Karpas-422 (cell line): Measurements from ENCODE around the gene ZNF592. TPM values are rescaled to one million over a fixed set of nuclear protein-coding genes. Genes with fewer than 3 reads are reported as not detected.

Experiments
- DNase-seq: peaks from one replicate; pipeline ENCODE4 v3.0.0-alpha.2; 2015
- H2AFZ ChIP-seq: fragments of 200-600 bp; sonication (generic); 2 replicates; pipeline ENCODE4 v1.6.1; 2014; ENCODE audit warnings: antibody characterized with exemption, low read length, mixed read lengths
- H3K27ac ChIP-seq: fragments of 200-600 bp; sonication (generic); 2 replicates; pipeline ENCODE4 v1.5.1; 2014; ENCODE audit warnings: mild to moderate bottlenecking, low read length, moderate library complexity
- H3K27me3 ChIP-seq: fragments of 200-600 bp; sonication (generic); 2 replicates; pipeline ENCODE4 v1.6.1; 2014; ENCODE audit warnings: low read length, mixed read lengths
- H3K36me3 ChIP-seq: fragments of 200-600 bp; sonication (generic); 2 replicates; pipeline ENCODE4 v1.6.1; 2014; ENCODE audit warnings: low read length, mixed read lengths; ENCODE audit not compliant: insufficient read depth
- H3K4me1 ChIP-seq: fragments of 200-600 bp; sonication (generic); 2 replicates; pipeline ENCODE4 v1.6.1; 2014; ENCODE audit warnings: mild to moderate bottlenecking, low read length, mixed read lengths
- H3K4me2 ChIP-seq: fragments of 200-600 bp; sonication (generic); 2 replicates; pipeline ENCODE4 v1.6.1; 2014; ENCODE audit warnings: low read length, low read depth, mild to moderate bottlenecking; ENCODE audit not compliant: poor library complexity, severe bottlenecking
- H3K4me3 ChIP-seq: fragments of 200-600 bp; sonication (generic); 2 replicates; pipeline ENCODE4 v1.5.1; 2014; ENCODE audit warnings: mild to moderate bottlenecking, antibody characterized with exemption, low read length, mixed read lengths
- H3K79me2 ChIP-seq: fragments of 200-600 bp; sonication (generic); 2 replicates; pipeline ENCODE4 v1.6.1; 2014; ENCODE audit warnings: mild to moderate bottlenecking, low read length, mixed read lengths
- H3K9ac ChIP-seq: fragments of 200-600 bp; sonication (generic); 2 replicates; pipeline ENCODE4 v1.6.0; 2014; ENCODE audit warnings: low read length
- H3K9me2 ChIP-seq: fragments of 200-600 bp; sonication (generic), shearing (Covaris generic); replicated peaks from 2 replicates; pipeline ENCODE4 v1.6.0; 2014; ENCODE audit warnings: mild to moderate bottlenecking, low read length, moderate library complexity; ENCODE audit not compliant: insufficient read depth
- H3K9me3 ChIP-seq: fragments of 300-700, 200-600 bp; sonication (generic); 2 replicates; pipeline ENCODE4 v1.6.1; 2014; ENCODE audit warnings: low read length, mixed read lengths
- H4K20me1 ChIP-seq: fragments of 200-600 bp; sonication (generic); 2 replicates; pipeline ENCODE4 v1.6.1; 2014; ENCODE audit warnings: mild to moderate bottlenecking, antibody characterized with exemption, low read length, low read depth; ENCODE audit not compliant: insufficient read depth
- total RNA-seq: library from RNA; depleted of rRNA; stranded (reverse); fragments of >200 nt; shearing (Covaris generic); gene quantifications from 2 replicates; pipeline ENCODE4 v1.2.3, GENCODE V29; 2014; ENCODE audit warnings: low replicate concordance

The ZNF592 gene
- total RNA-seq, 1 experiment from 2014 or later, result 15.5 TPM

DNA sequence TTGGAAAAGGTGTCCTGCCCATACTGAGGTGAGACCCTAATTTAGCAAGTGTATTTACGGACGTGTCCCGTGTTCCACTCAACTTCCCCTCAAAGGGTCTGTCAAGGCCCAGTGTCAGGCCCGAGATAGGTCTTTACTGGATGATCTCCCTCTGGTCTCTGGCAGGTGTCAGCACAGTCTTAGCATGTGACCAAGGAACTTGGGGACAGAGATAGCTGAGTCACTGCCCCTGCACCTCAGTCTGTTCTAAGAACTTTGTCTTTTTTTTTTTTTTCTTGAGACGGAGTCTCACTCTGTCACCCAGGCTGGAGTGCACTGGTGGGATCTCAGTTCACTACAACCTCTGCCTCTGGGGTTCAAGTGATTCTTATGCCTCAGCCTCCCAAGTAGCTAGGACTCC lies 36.7 kb downstream of the ZNF592 start:
- no peaks in the 10 kb centered on the region for H3K27me3 ChIP-seq
- no peak overlapping the region for H2AFZ ChIP-seq
- H3K4me1 ChIP-seq, result peaks cover 7% of the 10 kb centered on the region; the same call in 1 of the 2 replicates
- peaks cover 24% of the 10 kb centered on the region for H3K36me3 ChIP-seq
- H3K27ac ChIP-seq, result no peak overlapping the region
- no peaks in the 10 kb centered on the region for H3K9me3 ChIP-seq
- H4K20me1 ChIP-seq, result peaks cover 8% of the 10 kb centered on the region
- no peaks in the 10 kb centered on the region for H3K9me2 ChIP-seq
- H3K4me2 ChIP-seq, result no peak overlapping the region
- no peak overlapping the region for H3K9ac ChIP-seq
- no peak overlapping the region for H3K4me3 ChIP-seq
- H3K79me2 ChIP-seq, result peaks cover 91% of the 10 kb centered on the region
- DNase-seq, result no peak

DNA sequence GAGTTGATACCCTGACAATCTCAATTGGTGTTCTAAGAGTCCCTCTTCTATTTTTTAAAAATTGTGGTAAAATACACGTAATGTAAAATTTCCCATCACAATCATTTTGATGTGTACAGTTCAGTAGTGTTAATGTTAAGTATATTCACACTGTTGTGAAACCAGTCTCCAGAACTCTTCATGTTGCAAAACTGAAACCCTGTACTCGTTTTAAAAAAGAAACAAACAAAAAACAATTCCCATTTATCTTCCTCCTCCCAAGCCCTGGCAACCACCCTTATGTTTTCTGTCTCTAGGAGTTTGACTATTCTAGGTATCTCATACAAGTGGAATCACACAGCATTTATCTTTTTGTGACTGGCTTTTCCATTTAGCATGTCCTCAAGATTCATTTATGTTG lies 40.1 kb downstream of the ZNF592 start:
- H3K9me3 ChIP-seq, result no peaks in the 10 kb centered on the region
- peaks cover 7% of the 10 kb centered on the region; the same call in 1 of the 2 replicates for H3K4me1 ChIP-seq
- no peak overlapping the region for H3K9ac ChIP-seq
- H3K79me2 ChIP-seq, result peaks cover 73% of the 10 kb centered on the region
- no peak overlapping the region for H3K27ac ChIP-seq
- no peaks in the 10 kb centered on the region for H3K9me2 ChIP-seq
- peaks cover 12% of the 10 kb centered on the region for H4K20me1 ChIP-seq
- no peaks in the 10 kb centered on the region for H3K27me3 ChIP-seq
- H3K4me2 ChIP-seq, result no peak overlapping the region
- DNase-seq, result no peak
- H3K4me3 ChIP-seq, result no peak overlapping the region
- peaks cover 14% of the 10 kb centered on the region for H3K36me3 ChIP-seq
- no peak overlapping the region for H2AFZ ChIP-seq

DNA sequence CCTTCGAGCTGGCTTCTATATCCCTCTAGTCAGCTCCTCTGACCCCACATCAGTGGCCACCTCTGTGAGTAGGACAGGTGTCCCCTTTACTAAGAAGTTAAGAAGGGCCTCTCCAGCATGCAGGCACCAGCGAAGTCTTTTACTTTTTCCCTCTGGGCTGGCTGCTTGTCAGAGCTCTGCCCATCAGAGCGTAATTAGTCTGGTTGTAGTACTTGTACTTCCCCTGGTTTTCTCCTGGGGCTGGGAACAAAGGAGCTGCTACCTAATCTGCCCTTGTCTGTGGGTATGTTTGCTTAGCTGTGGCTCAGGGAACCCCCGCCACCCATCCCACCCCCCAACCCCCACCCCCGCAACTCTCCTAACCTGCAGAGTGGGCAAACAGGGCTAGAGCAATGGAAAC lies 41.4 kb downstream of the ZNF592 start:
- Histone ChIP-seq H3K27me3 (no peaks in the 10 kb centered on the region), H3K4me1 (peaks cover 7% of the 10 kb centered on the region; the same call in 1 of the 2 replicates), H3K9ac (no peak overlapping the region), H3K4me3 (no peak overlapping the region), H3K4me2 (no peak overlapping the region), H3K9me3 (no peaks in the 10 kb centered on the region), H2AFZ (no peak overlapping the region), H3K79me2 (peaks cover 63% of the 10 kb centered on the region), H3K27ac (no peak overlapping the region), H3K9me2 (no peaks in the 10 kb centered on the region), H3K36me3 (peaks cover 13% of the 10 kb centered on the region), H4K20me1 (peaks cover 12% of the 10 kb centered on the region)
- DNase-seq, result no peak

DNA sequence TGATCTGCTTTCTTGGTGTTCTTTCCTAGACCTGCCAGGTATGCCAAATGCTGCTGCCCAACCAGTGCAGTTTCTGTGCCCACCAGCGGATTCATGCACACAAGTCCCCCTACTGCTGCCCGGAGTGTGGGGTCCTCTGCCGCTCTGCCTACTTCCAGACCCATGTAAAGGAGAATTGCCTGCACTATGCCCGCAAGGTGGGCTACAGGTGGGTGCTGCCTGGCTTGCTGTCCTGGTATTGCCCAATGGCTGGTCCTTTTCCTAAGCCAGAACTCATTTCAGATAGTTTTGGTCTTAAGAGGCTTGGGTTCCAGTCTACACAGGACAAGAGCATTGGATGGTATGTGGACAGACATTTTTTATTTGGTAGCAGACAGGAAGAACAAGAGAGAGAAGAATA lies 42.3 kb downstream of the ZNF592 start:
- no peak overlapping the region for H3K27ac ChIP-seq
- H3K4me3 ChIP-seq, result no peak overlapping the region
- H3K9me3 ChIP-seq, result no peaks in the 10 kb centered on the region
- H3K79me2 ChIP-seq, result peaks cover 61% of the 10 kb centered on the region
- H3K27me3 ChIP-seq, result no peaks in the 10 kb centered on the region
- no peaks in the 10 kb centered on the region for H3K9me2 ChIP-seq
- no peak for DNase-seq
- H4K20me1 ChIP-seq, result peaks cover 12% of the 10 kb centered on the region
- H3K9ac ChIP-seq, result no peak overlapping the region
- peaks cover 7% of the 10 kb centered on the region; the same call in 1 of the 2 replicates for H3K4me1 ChIP-seq
- no peak overlapping the region for H2AFZ ChIP-seq
- peaks cover 13% of the 10 kb centered on the region for H3K36me3 ChIP-seq
- no peak overlapping the region for H3K4me2 ChIP-seq

DNA sequence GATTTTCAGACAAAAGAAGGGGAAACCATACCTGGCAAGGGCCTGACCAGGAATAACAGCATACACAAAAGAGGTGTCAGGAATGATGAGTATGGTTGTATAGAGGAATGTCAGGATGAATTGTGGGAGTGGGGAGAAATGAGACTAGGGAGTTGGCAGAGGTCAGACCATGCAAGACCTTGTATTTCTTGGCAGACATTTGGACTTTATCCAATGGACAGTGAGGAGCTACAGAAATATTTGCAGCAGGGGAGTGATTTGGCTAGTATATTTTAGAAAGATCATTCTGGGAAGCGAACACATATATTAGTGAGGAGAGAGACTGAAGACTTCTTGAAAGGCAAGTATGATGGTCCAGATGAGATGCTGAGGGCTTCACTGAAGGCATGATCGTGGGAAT lies 43.4 kb downstream of the ZNF592 start:
- no peak for DNase-seq
- H3K27me3 ChIP-seq, result no peaks in the 10 kb centered on the region
- peaks cover 52% of the 10 kb centered on the region for H3K79me2 ChIP-seq
- H3K4me1 ChIP-seq, result peaks cover 7% of the 10 kb centered on the region; the same call in 1 of the 2 replicates
- no peak overlapping the region for H2AFZ ChIP-seq
- H4K20me1 ChIP-seq, result peaks cover 12% of the 10 kb centered on the region
- H3K9me3 ChIP-seq, result no peaks in the 10 kb centered on the region
- H3K9me2 ChIP-seq, result no peaks in the 10 kb centered on the region
- H3K4me2 ChIP-seq, result no peak overlapping the region
- no peak overlapping the region for H3K4me3 ChIP-seq
- H3K36me3 ChIP-seq, result peaks cover 13% of the 10 kb centered on the region
- no peak overlapping the region for H3K27ac ChIP-seq
- no peak overlapping the region for H3K9ac ChIP-seq

DNA sequence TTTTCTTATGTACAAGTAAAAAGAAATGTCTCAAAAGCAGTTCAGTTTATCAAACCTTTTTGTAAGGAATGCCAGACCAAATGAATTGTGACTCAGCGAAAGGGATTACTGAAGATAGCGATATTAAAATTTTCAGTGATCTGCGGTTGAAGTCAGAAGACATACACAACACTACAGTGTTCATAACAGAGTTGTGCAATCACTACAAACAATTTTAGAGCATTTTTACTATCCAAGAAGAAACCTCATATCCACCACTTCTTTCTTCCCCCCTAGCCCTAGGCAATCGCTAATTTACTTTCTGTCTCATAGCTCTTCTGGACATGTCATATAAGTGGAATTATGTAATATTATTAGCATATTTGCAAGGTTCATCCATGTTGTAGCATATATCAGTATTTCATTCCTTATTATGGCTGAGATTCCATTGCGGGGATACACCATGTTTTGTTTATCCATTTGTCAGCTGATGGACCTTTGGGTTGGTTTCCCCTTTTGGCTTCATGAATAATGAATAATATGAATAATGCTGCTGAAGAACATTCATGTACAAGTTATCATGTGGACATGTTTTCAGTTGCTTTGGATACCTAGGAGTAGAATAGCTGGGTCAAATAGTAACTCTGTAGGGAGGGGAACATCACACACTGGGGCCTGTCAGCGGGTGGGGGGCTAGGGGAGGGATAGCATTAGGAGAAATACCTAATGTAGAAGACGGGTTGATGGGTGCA lies 45.2 kb downstream of the ZNF592 start:
- Histone ChIP-seq H3K9me2 (no peaks in the 10 kb centered on the region), H3K27ac (no peak overlapping the region), H3K4me3 (no peak overlapping the region), H3K4me1 (peaks cover 7% of the 10 kb centered on the region; the same call in 1 of the 2 replicates), H4K20me1 (peaks cover 12% of the 10 kb centered on the region), H2AFZ (no peak overlapping the region), H3K79me2 (peaks cover 37% of the 10 kb centered on the region), H3K4me2 (no peak overlapping the region), H3K9me3 (no peaks in the 10 kb centered on the region), H3K9ac (no peak overlapping the region), H3K36me3 (peaks cover 15% of the 10 kb centered on the region), H3K27me3 (no peaks in the 10 kb centered on the region)
- DNase-seq, result no peak

DNA sequence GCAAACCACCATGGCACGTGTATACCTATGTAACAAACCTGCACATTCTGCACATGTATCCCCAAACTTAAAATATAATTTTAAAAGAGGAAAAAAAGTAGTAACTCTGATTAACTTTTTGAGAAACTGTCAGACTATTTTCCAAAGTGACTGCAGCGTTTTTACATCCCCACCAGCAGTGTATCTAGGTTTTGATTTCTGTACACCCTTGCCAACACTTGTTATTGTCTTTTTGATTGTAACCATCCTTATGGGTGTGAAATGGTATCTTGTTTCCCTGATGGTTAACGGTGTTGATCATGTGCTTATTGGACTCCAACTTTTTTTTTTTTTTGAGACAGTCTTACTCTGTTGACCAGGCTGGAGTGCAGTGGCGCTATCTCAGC lies 45.8 kb downstream of the ZNF592 start:
- no peak overlapping the region for H3K4me2 ChIP-seq
- peaks cover 10% of the 10 kb centered on the region for H4K20me1 ChIP-seq
- no peaks in the 10 kb centered on the region for H3K27me3 ChIP-seq
- no peak overlapping the region for H3K9ac ChIP-seq
- H3K9me3 ChIP-seq, result no peaks in the 10 kb centered on the region
- H3K4me3 ChIP-seq, result no peak overlapping the region
- peaks cover 31% of the 10 kb centered on the region for H3K79me2 ChIP-seq
- peaks cover 6% of the 10 kb centered on the region; the same call in 1 of the 2 replicates for H3K4me1 ChIP-seq
- DNase-seq, result no peak
- peaks cover 12% of the 10 kb centered on the region; the same call in 1 of the 2 replicates for H3K36me3 ChIP-seq
- no peaks in the 10 kb centered on the region for H3K9me2 ChIP-seq
- H2AFZ ChIP-seq, result no peak overlapping the region
- H3K27ac ChIP-seq, result no peak overlapping the region

DNA sequence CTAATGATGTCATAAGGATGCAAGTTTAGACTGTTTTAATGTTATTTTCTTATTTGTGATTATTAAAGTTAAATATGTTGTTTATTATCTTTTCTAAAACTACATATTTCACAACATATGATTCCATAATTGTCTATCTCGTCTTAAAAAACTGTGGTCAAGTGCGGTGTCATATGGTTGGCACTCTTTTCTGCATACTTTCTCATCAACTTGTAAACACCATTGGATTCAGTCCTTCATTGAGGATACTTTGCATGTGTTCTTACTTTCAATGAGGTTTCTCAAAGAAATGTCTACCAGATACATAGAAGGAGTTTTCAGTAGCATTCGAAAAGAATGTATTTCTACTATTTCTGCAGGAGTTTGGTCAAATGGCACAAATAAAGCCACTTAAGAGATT lies 46.8 kb downstream of the ZNF592 start:
- H3K4me3 ChIP-seq, result no peak overlapping the region
- H3K9me2 ChIP-seq, result no peaks in the 10 kb centered on the region
- no peaks in the 10 kb centered on the region for H3K9me3 ChIP-seq
- no peak overlapping the region for H2AFZ ChIP-seq
- no peak overlapping the region for H3K9ac ChIP-seq
- DNase-seq, result no peak
- H3K4me1 ChIP-seq, result no peaks in the 10 kb centered on the region
- H3K27ac ChIP-seq, result no peak overlapping the region
- H3K27me3 ChIP-seq, result no peaks in the 10 kb centered on the region
- H4K20me1 ChIP-seq, result peaks cover 3% of the 10 kb centered on the region; the same call in 1 of the 2 replicates
- H3K36me3 ChIP-seq, result peaks cover 16% of the 10 kb centered on the region
- H3K4me2 ChIP-seq, result no peak overlapping the region
- peaks cover 23% of the 10 kb centered on the region for H3K79me2 ChIP-seq
